Endothelial cell of umbilical vein (primary cell): ENCODE results near the gene DGCR8. TPM values are rescaled to one million over a fixed set of nuclear protein-coding genes. Genes with fewer than 3 reads are reported as not detected.

Source experiments
- BruUV-seq: library from RNA; stranded (reverse); fragments of 400-500 nt; replicated peaks from 2 replicates; lab custom pipeline; 2021; lab: Mats Ljungman, UMichigan
- CTCF ChIA-PET: fragments of 300-600, 350-600 bp; sonication (Branson Sonifier 250); formaldehyde crosslinking; loops from one replicate; lab custom pipeline; 2021; ENCODE audit warnings: antibody characterized with exemption, inconsistent platforms; lab: Charles Lee
- POLR2A ChIA-PET: fragments of 300-600, 350-600 bp; sonication (Branson Sonifier 250); formaldehyde crosslinking; loops from one replicate; lab custom pipeline; 2021; ENCODE audit warnings: antibody characterized with exemption, inconsistent platforms; lab: Charles Lee
- DNase-seq: peaks from one replicate; pipeline ENCODE4 v3.0.0-alpha.2; 2011; ENCODE audit warnings: low read depth, low spot score
- FAIRE-seq: peaks from 2 replicates; lab custom pipeline; 2011; peaks lifted over from hg19 to GRCh38; lab: Jason Lieb, UNC
- H2AFZ ChIP-seq: 2 replicates; pipeline ENCODE4 v1.6.0; 2012; ENCODE audit warnings: low read depth, low read length, control low read depth, inconsistent platforms
- H3K27ac ChIP-seq: 2 replicates; pipeline ENCODE4 v1.5.1; 2011; ENCODE audit warnings: low read depth, mild to moderate bottlenecking, control low read depth, low read length, moderate library complexity; ENCODE audit not compliant: insufficient read depth
- H3K27me3 ChIP-seq, 2 experiments: 2 replicates each; pipeline versions ENCODE4 v1.6.0 to v1.6.1; 2011; ENCODE audit warnings: low read length in 2 of 2, mixed read lengths in 1 of 2; ENCODE audit not compliant: control insufficient read depth in 2 of 2, insufficient read depth in 2 of 2
- H3K36me3 ChIP-seq, 2 experiments: 2 replicates in 1 of 2; 3 replicates in 1 of 2; pipeline ENCODE4 v1.5.1; 2011; ENCODE audit warnings: low read length in 2 of 2, mild to moderate bottlenecking in 1 of 2, moderate library complexity in 1 of 2; ENCODE audit not compliant: control insufficient read depth in 2 of 2, insufficient read depth in 2 of 2; ENCODE audit errors: extremely low read depth in 1 of 2
- H3K4me1 ChIP-seq: 3 replicates; pipeline ENCODE4 v1.5.1; 2011; ENCODE audit warnings: mild to moderate bottlenecking, low read length; ENCODE audit not compliant: control insufficient read depth, insufficient read depth; ENCODE audit errors: extremely low read depth
- H3K4me2 ChIP-seq: 2 replicates; pipeline ENCODE4 v1.6.1; 2011; ENCODE audit warnings: low read length, control low read depth, mixed read lengths; ENCODE audit not compliant: insufficient read depth
- H3K4me3 ChIP-seq, 3 experiments: fragments of 200-600 bp in 1 of 3; sonication (generic), shearing (Covaris generic) in 1 of 3; replicated peaks in 1 of 3; 2 replicates each; pipeline ENCODE4 v1.5.1; 2011 to 2016; ENCODE audit warnings: control low read depth in 3 of 3, low read length in 3 of 3, mild to moderate bottlenecking in 2 of 3, inconsistent platforms in 1 of 3, low read depth in 1 of 3, moderate library complexity in 1 of 3; ENCODE audit not compliant: insufficient read depth in 1 of 3
- H3K79me2 ChIP-seq: 2 replicates; pipeline ENCODE4 v1.6.0; 2012; ENCODE audit warnings: low read length, inconsistent platforms; ENCODE audit not compliant: control insufficient read depth, insufficient read depth
- H3K9ac ChIP-seq: replicated peaks from 2 replicates; pipeline ENCODE3; 2011; ENCODE audit warnings: low read length, control low read depth; ENCODE audit not compliant: insufficient read depth; ENCODE audit errors: extremely low read depth
- H3K9me1 ChIP-seq: replicated peaks from 3 replicates; pipeline ENCODE4 v1.6.0; 2011; ENCODE audit warnings: mild to moderate bottlenecking, low read length; ENCODE audit not compliant: control insufficient read depth, insufficient read depth; ENCODE audit errors: extremely low read depth
- H3K9me3 ChIP-seq: replicated peaks from 2 replicates; pipeline ENCODE4 v1.5.1; 2012; ENCODE audit warnings: low read length, inconsistent platforms; ENCODE audit not compliant: control insufficient read depth, insufficient read depth
- H4K20me1 ChIP-seq: replicated peaks from 2 replicates; pipeline ENCODE3; 2011; ENCODE audit warnings: mild to moderate bottlenecking, low read length; ENCODE audit not compliant: control insufficient read depth, insufficient read depth; ENCODE audit errors: extremely low read depth
- CTCF ChIP-seq, 2 donors: IDR thresholded peaks; 1 replicate in 1 of 2; 2 replicates in 1 of 2; pipeline ENCODE4 v1.5.1; 2011; ENCODE audit warnings: low read length in 2 of 2, mild to moderate bottlenecking in 2 of 2, moderate library complexity in 2 of 2, control low read depth in 1 of 2, inconsistent platforms in 1 of 2, low read depth in 1 of 2; ENCODE audit not compliant: insufficient read depth in 1 of 2; ENCODE audit errors: extremely low read depth in 1 of 2
- EZH2 ChIP-seq: IDR thresholded peaks from 2 replicates; pipeline ENCODE4 v1.6.1; 2012; ENCODE audit warnings: borderline replicate concordance, low read depth, mild to moderate bottlenecking, moderate library complexity, low read length, inconsistent platforms; ENCODE audit not compliant: severe bottlenecking
- FOS ChIP-seq: IDR thresholded peaks from 2 replicates; pipeline ENCODE4 v1.6.1; 2011; ENCODE audit warnings: mild to moderate bottlenecking, low read length, moderate library complexity, borderline replicate concordance; ENCODE audit not compliant: insufficient read depth
- GATA2 ChIP-seq: IDR thresholded peaks from 2 replicates; pipeline ENCODE4 v1.7.0; 2011; ENCODE audit warnings: low read depth, mild to moderate bottlenecking, moderate library complexity, mixed read lengths, low read length; ENCODE audit not compliant: insufficient read length, insufficient read depth
- JUN ChIP-seq: IDR thresholded peaks from 2 replicates; pipeline ENCODE4 v1.6.1; 2011; ENCODE audit warnings: borderline replicate concordance, low read depth; ENCODE audit not compliant: insufficient read length, insufficient read depth
- MAX ChIP-seq: IDR thresholded peaks from 2 replicates; pipeline ENCODE4 v1.6.1; 2011; ENCODE audit not compliant: insufficient read depth, insufficient read length
- MYC ChIP-seq: IDR thresholded peaks from one replicate; pipeline ENCODE4 v1.6.1; 2011; ENCODE audit warnings: mild to moderate bottlenecking, low read depth, low read length
- POLR2A ChIP-seq: IDR thresholded peaks from 2 replicates; pipeline ENCODE4 v1.6.1; 2012; ENCODE audit warnings: low read depth, mild to moderate bottlenecking, control low read depth, low read length
- POLR2AphosphoS5 ChIP-seq: IDR thresholded peaks from 2 replicates; pipeline ENCODE4 v1.6.1; 2012; ENCODE audit warnings: low read depth, mild to moderate bottlenecking, control low read depth, low read length, moderate library complexity; ENCODE audit not compliant: insufficient read depth
- dilution Hi-C: fragments of 300-500 bp; cut with MboI; formaldehyde crosslinking; loops from one replicate; pipeline ENCODE4 v1.15.0; 2019; ENCODE audit warnings: low sequenced_read_pairs; ENCODE audit not compliant: extremely low pct_ligation_motif_present
- intact Hi-C: fragments of 100-400 bp; cut with micrococcal nuclease; formaldehyde crosslinking; loops from one replicate; pipeline ENCODE4 v1.10.0; 2022
- polyA plus RNA-seq, 4 experiments: library from polyadenylated mRNA; depleted of rRNA in 3 of 4; stranded (reverse) in 3 of 4; unstranded in 1 of 4; fragments of >200 nt; gene quantifications; 2 replicates each; pipeline versions ENCODE4 v1.2.1 to v1.2.3, GENCODE V29; 2011 to 2012; ENCODE audit warnings: missing spikeins in 1 of 4
- total RNA-seq: library from RNA; stranded (reverse); gene quantifications from 2 replicates; pipeline ENCODE4 v1.2.3, GENCODE V29; 2021

DGCR8 gene
- total and polyA plus RNA-seq, 2 donors (not counting 3 experiments of a cell fraction or from before 2014, with no cell fraction given): 32.7 to 64.2 TPM

- POLR2A ChIA-PET: no interaction called here
- H3K27ac ChIP-seq: no peak overlapping the region
Measured at GRCh38 chr22:20105456-20106204, 25.6 kb downstream of the DGCR8 start.

More at GRCh38 chr22:20105456-20106204, 25.6 kb downstream of the DGCR8 start:
- H3K4me1 ChIP-seq: no peaks in the 10 kb centered on the region
- H3K4me3 ChIP-seq: no peak overlapping the region
- H3K79me2 ChIP-seq: peaks cover 27% of the 10 kb centered on the region
- DNase-seq: no peak
- BruUV-seq: no TSS peak
- intact Hi-C loops: no loop called here
- no peaks in the 10 kb centered on the region for H3K9me3 ChIP-seq
- no peaks in the 10 kb centered on the region for H3K9me1 ChIP-seq
- H2AFZ ChIP-seq: no peak overlapping the region
- peaks cover 17 to 74% of the 10 kb centered on the region in 2 experiments for H3K36me3 ChIP-seq
- H3K4me2 ChIP-seq: no peak overlapping the region
- H4K20me1 ChIP-seq: no peaks in the 10 kb centered on the region
- CTCF ChIA-PET: interaction anchor here (1.1 kb wide), 1 partner anchor 18 kb away, joined by 3 read pairs; no protein-coding TSS in a partner anchor
- no peak overlapping the region for H3K9ac ChIP-seq
- TF ChIP-seq EZH2: no peak
- no peak for TF ChIP-seq POLR2AphosphoS5
- no peak for TF ChIP-seq POLR2A
- no peak for TF ChIP-seq GATA2
- no peak for TF ChIP-seq MAX
- no peak for TF ChIP-seq CTCF (IDR thresholded peaks at IDR 0.05; ENCODE audit: extremely low read depth in 1 of 2, insufficient read depth in 1 of 2, low read depth in 1 of 2, low read length in 2 of 2)
- no peak for TF ChIP-seq FOS
- TF ChIP-seq JUN: no peak
- TF ChIP-seq MYC: no peak
- no peak for FAIRE-seq
- dilution Hi-C loops: no loop called here
- H3K27me3 ChIP-seq: no peaks in the 10 kb centered on the region
